Stimulated activated CD4-positive, alpha-beta T cell treated with anti-CD3 and anti-CD28 coated beads, Interleukin-2, amount 100 ng/mL, for 4 hours (primary cell): ENCODE measurements around the gene FAM120A.

ENCODE experiments used
- DNase-seq: peaks from one replicate; pipeline ENCODE4 v3.0.0-alpha.2; 2020; ENCODE audit warnings: low read depth

FAM120A gene

GRCh38 chr9:93557366-93558137, 106.1 kb downstream of the FAM120A start:
- no peak for DNase-seq

DNA sequence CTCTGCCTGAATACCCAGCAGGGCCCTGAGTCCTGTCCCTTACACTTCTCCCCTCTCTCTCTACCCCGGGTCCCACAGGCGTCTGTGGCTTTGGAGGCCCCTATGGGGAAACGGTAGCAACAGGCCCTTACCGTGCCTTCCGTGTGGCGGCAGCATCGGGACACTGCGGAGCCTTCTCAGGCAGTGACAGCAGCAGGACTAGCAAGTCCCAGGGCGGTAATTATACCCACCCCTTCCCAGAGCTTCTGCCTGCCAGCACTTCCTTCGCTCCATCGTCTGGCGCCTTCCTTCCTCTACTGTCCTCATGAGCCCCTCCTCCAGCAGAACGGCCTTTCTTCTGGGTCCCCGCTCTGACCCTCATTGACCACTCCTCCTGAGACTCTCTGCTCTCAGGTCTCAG, 107.0 kb downstream of the FAM120A start:
- no peak for DNase-seq

GRCh38 chr9:93560991-93561390, 109.5 kb downstream of the FAM120A start:
- no peak for DNase-seq

GRCh38 chr9:93562157-93562556, 110.7 kb downstream of the FAM120A start:
- no peak for DNase-seq

DNA sequence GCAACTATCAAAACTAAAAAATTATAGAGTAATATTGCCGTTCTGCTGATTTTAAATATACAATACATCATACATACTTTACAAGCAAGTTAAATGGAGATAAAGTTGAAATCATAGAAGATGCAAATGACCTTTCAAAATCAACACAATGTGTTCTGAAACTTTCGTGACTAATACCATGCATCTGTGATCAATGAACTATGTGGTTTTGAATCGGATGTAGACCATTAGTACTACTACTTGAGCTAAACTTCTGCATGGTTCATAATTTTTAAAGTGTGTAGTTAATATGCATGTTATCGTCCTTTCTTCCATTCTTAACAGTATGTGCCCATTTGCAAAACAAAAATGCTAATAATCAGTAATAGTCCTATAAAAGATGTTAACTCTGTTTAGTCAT, 113.6 kb downstream of the FAM120A start:
- DNase-seq, result no peak

GRCh38 chr9:93566408-93567270, 115.2 kb downstream of the FAM120A start:
- DNase-seq, result peak; percentile 98

- DNase-seq, result no peak
Measured at GRCh38 chr9:93567271-93567959, 115.9 kb downstream of the FAM120A start.

DNA sequence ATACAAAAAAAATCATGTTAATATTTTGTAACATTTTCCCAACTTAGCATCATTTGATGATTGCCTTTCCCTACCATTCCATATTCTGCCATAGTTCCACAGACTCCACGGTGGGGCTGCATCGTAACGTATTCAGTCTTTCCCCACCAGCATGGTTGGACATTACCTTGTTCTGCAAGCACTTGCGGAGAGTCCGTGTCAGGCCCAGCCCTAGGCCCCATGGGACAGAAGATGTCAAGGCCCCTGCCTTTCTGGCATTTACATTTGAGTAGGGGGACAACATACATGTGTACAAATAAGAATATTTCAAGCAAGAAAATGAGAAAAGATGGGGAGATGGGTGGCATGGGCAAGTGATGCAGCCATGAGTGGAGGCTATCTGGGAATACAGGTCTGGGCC, 116.7 kb downstream of the FAM120A start:
- DNase-seq, result no peak

DNA sequence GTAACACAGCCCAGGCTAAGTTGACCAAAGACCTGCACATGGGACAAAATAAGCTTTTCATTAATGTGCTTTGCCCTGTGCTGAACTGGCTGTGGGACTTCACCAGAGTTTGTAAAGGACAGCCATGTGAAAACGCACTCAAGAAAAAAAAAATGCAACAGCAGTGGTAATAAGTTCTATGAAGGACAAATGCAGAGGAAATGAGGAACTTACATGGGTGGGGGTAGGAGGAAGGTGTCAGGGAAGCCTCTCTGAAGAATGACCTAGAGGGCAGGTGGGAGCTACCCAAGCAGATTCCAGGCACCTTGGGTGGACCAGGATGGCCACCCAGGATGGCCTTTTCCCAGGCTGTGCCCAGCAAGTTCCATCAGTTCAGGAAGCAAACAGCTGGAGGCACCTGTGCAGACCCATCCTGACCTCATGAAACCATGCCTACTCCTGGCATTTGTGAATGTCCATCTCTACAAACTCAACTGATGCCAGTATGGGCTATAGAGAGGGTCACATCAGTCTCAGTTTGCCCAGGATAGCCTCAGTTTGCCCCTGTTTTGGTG, 118.2 kb downstream of the FAM120A start:
- no peak for DNase-seq

GRCh38 chr9:93572221-93572620, 120.7 kb downstream of the FAM120A start:
- no peak for DNase-seq

GRCh38 chr9:93572636-93573515, 121.4 kb downstream of the FAM120A start:
- DNase-seq, result no peak

DNA sequence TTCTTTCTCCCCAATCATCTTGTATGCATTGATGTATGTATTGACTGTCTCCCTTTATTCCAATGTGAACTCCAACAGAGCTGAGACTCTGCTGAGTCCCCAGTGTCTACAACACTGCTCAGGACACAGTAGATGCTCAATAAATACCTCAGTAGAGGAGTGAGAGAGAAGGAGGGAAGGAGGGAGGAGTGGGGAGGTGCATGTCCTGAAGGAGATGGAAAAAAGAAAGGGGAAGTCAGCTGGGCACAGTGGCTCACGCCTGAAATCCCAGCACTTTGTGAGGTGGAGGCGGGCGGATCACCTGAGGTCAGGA, 122.0 kb downstream of the FAM120A start:
- no peak for DNase-seq

DNA sequence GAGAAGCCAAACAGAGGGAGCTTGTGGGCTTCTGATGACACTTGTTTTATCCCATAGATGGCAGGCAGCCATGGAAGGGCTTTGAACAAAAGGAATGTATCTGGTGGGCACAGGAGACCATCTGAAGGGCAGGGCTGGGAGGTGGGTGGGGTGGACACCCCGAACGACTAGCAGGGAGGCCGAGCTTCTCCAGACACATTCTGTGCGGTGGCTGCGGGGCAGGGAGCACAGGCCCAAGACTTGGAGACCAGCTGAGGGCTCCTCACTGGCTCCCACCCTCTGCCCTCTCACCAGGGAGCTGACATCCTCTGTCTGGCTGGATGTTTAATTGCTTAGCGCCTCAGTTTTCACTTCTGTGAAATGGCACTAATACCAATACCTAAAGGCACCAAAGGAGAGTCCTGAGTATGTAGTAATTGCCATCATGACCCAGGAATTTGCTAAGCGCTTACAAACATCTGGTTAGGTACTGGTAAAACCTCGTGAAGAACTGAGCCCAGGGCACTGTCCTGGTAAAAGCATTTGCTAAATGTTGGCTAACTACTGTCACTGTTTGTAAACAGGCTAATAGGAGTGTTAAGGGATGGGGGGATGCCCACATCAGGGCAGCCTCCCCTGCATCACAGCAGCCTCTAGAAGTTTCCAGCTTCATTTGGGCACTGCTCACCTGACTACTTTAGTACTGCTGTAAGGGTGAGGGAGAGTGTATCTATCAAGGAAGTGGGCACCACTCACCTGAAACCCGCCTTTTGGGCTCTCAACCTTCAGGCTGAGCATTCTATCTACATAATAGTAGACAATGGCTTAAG, 122.8 kb downstream of the FAM120A start:
- DNase-seq, result no peak

DNA sequence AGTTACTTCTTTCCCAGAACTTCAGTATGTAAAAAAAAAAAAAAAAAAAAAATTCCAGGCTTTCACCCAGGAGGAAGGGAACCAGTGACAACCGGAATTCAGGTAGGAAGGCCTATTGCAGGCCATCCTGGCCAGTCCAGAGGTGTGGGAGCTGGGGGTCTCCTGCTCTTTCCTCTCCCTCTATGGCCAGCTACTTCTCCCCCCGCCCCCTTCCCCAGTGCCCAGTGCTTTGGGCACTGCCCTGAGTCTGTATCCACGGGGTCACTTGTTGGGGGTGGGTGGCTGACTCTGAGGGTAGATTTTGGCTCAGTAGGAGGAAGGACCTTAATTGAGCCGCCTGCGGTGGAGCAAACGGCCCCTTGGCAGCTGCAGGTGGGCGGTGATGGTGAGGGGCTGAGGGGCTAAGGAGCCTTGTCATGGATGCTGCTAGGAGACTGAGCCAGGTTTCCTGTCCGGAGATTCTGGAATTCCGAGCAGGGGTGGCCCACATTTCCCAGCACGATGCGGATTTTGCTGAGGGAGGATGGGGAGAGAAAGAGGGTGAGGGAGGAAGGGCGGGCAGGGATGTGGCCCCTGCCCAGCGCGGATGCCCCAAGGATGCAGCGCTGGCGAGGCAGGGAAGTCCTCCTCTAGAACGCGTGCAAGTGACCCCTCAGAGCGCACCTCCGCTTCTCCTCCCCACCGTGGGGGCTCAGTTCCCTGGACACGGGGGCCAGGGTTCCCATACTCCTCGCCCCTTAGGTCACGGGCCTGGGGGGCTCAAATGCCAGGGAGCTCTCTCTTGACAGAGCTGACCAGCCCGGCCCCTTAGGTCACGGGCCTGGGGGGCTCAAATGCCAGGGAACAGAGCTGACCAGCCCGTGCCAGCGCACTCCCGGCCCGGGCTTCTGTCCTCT, 123.7 kb downstream of the FAM120A start:
- no peak for DNase-seq

DNA sequence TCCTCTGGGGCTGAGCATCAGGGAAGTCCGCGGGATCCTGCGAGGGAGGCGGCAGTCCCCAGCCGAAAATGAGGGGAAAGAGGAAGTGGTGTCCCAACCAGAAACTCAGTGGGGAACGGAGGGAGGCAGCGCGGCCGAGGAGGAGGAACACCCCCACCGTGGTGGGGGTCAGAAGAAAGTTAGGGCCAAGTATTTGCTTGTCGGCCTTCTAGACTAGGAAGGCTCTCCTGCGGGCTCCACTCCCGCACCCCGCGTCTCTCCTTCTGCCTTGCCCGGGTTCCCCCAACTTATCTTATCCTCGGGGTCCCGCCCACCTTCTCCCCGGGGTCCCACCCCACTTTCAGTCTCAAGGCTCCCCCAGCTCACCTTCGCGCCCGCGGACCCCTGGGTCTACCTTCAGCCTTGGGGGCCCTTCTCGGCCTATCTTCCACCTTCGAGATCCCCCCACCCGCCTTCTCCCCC, 124.3 kb downstream of the FAM120A start:
- peak; percentile 29 for DNase-seq

DNA sequence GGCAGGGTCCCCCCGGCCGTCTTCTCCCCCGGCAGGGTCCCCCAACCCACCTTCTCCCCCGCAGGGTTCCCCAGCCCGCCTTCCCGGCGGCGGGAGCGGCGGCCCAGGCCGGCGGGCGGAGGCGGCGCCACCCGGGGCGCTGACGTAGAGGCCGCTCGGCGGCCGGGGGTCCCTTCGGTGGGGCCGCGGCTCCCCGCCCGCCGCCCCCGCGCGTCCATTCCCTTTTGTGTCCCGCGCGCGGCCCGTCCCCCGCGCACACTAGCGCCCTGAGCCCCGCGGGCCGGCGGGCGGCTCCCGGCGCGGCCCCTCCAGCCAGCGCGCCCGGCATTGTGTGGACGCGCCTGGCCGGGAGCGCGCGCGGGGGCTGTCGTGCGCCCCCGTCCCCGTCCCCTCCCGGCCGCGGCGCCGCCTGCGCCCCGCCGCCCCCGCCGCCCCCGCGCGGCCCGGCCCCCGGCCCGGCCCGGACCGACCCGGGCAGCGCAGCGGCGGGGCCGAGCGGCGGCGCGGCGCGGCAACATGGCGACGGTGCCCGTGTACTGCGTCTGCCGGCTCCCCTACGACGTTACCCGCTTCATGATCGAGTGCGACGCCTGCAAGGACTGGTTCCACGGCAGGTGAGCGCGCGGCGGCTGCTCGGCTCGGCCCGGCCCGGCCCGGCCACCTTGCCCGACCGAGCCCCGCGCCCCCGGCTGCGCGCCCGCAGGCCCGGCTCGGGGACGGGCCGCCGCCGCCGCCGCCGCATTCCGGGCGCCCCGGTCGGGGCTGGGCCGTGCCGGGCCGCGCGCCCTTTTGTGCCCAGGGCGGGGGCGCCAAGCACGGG, 125.0 kb downstream of the FAM120A start, which contains the start of gene PHF2:
Gene PHF2 (plus strand): TSS at position 327 of the 820 bp plus-strand sequence. CDS start 190 bp downstream, at position 517.
- peak; percentile 16 for DNase-seq

- DNase-seq, result no peak
Measured at GRCh38 chr9:93577078-93577974, 125.8 kb downstream of the FAM120A start.
